A549 (cell line): ENCODE measurements around the gene SNCB. TPM values are rescaled to one million over a fixed set of nuclear protein-coding genes. Genes with fewer than 3 reads are reported as not detected.
A peak's percentile ranks its signal among the peaks of the same experiment; 100 is the strongest.

ENCODE experiments used
- ATAC-seq, 2 experiments: fragments of 200-7000 bp in 1 of 2; fragments of >200 bp in 1 of 2; cut with Nextera tagmentation in 1 of 2; cut with Tn5 transposase in 1 of 2; 3 replicates each; pipeline versions ENCODE4 v1.8.0 to v1.9.1; 2018 to 2020; ENCODE audit warnings: mild to moderate bottlenecking in 1 of 2, moderate library complexity in 1 of 2
- CTCF ChIA-PET: fragments of 300-600 bp; sonication (Branson Sonifier 250); formaldehyde crosslinking; extraction: SDS; loops from one replicate; lab custom pipeline; 2021; ENCODE audit warnings: antibody characterized with exemption, inconsistent platforms; lab: Yijun Ruan, JAX
- POLR2A ChIA-PET: fragments of 350-600 bp; formaldehyde crosslinking; extraction: SDS; loops from one replicate; lab custom pipeline; 2021; ENCODE audit warnings: antibody characterized with exemption, inconsistent platforms; lab: Yijun Ruan, JAX
- DNase-seq, 2 experiments: peaks; one replicate each; pipeline versions ENCODE4 v3.0.0 to v3.0.0-alpha.2; 2011 to 2016; ENCODE audit warnings: low read depth in 1 of 2, low spot score in 1 of 2
- FAIRE-seq: peaks from 2 replicates; lab custom pipeline; 2011; peaks lifted over from hg19 to GRCh38; lab: Jason Lieb, UNC
- H3K27ac ChIP-seq, 2 experiments: fragments of >200 bp; sonication (Bioruptor Twin); formaldehyde crosslinking; 3 replicates each; pipeline ENCODE4 v1.5.1; 2016 to 2017
- H3K4me1 ChIP-seq: fragments of >200 bp; sonication (Bioruptor Twin); formaldehyde crosslinking; 3 replicates; pipeline ENCODE4 v1.6.1; 2016
- H3K4me2 ChIP-seq: fragments of >200 bp; sonication (Bioruptor Twin); formaldehyde crosslinking; 3 replicates; pipeline ENCODE4 v1.6.1; 2016
- H3K4me3 ChIP-seq: fragments of >200 bp; sonication (Bioruptor Twin); formaldehyde crosslinking; 3 replicates; pipeline ENCODE4 v1.5.1; 2016
- H3K9me3 ChIP-seq: fragments of >200 bp; sonication (Bioruptor Twin); formaldehyde crosslinking; 3 replicates; pipeline ENCODE4 v1.6.1; 2016
- CBX2 ChIP-seq: fragments of 200-600 bp; sonication (generic); IDR thresholded peaks from 2 replicates; pipeline ENCODE4 v1.6.1; 2016; ENCODE audit warnings: low read depth, mild to moderate bottlenecking, borderline replicate concordance
- CBX8 ChIP-seq: fragments of 200-600 bp; sonication (generic); IDR thresholded peaks from 2 replicates; pipeline ENCODE4 v1.6.1; 2016
- CEBPB ChIP-seq, 2 experiments: fragments of >200 bp in 1 of 2; sonication (Bioruptor Twin) in 1 of 2; formaldehyde crosslinking in 1 of 2; IDR thresholded peaks; 2 replicates each; pipeline ENCODE4 v1.6.1; 2012 to 2016
- CTCF ChIP-seq: fragments of >200 bp; sonication (Bioruptor Twin); formaldehyde crosslinking; IDR thresholded peaks from 3 replicates; pipeline ENCODE4 v1.5.1; 2016
- EHF ChIP-seq: fragments of 250-450 bp; sonication (Bioruptor Pico); IDR thresholded peaks from 2 replicates; pipeline ENCODE4 v1.5.0; 2020; ENCODE audit warnings: mild to moderate bottlenecking
- FOSB ChIP-seq: fragments of 250-450 bp; sonication (Bioruptor Pico); IDR thresholded peaks from 2 replicates; pipeline ENCODE4 v1.5.0; 2020; ENCODE audit warnings: mild to moderate bottlenecking, moderate library complexity
- FOXS1 ChIP-seq: fragments of 250-450 bp; sonication (Bioruptor Pico); IDR thresholded peaks from 2 replicates; pipeline ENCODE4 v1.5.0; 2020; ENCODE audit warnings: mild to moderate bottlenecking, moderate library complexity
- HDAC2 ChIP-seq: fragments of 200-600 bp; sonication (generic); IDR thresholded peaks from 2 replicates; pipeline ENCODE4 v1.6.1; 2016
- JUNB ChIP-seq: fragments of >200 bp; sonication (Bioruptor Twin); formaldehyde crosslinking; IDR thresholded peaks from 2 replicates; pipeline ENCODE4 v1.6.1; 2016
- KDM1A ChIP-seq: fragments of 200-600 bp; sonication (generic); IDR thresholded peaks from 2 replicates; pipeline ENCODE4 v1.6.1; 2016; ENCODE audit warnings: low read depth, mild to moderate bottlenecking
- KDM5A ChIP-seq: fragments of 200-600 bp; sonication (generic); IDR thresholded peaks from 2 replicates; pipeline ENCODE4 v1.6.1; 2016; ENCODE audit warnings: antibody characterized with exemption, mild to moderate bottlenecking
- MAFK ChIP-seq: fragments of 450-650 bp; IDR thresholded peaks from 2 replicates; pipeline ENCODE4 v1.6.1; 2014; ENCODE audit not compliant: partially characterized antibody
- MAX ChIP-seq: IDR thresholded peaks from 2 replicates; pipeline ENCODE4 v1.6.1; 2012
- NFE2L2 ChIP-seq: fragments of 150-350 bp; conservative IDR thresholded peaks from 2 replicates; pipeline ENCODE4 v1.6.1; 2014; ENCODE audit warnings: low read length
- NR3C1 ChIP-seq: fragments of >200 bp; sonication (Bioruptor Twin); formaldehyde crosslinking; IDR thresholded peaks from 3 replicates; pipeline ENCODE4 v1.6.1; 2017
- POLR2A ChIP-seq: IDR thresholded peaks from 2 replicates; pipeline ENCODE4 v1.6.1; 2012; ENCODE audit warnings: mild to moderate bottlenecking, low read length
- RAD21 ChIP-seq, 2 experiments: fragments of >200 bp in 1 of 2; sonication (Bioruptor Twin) in 1 of 2; formaldehyde crosslinking in 1 of 2; IDR thresholded peaks in 1 of 2; conservative IDR thresholded peaks in 1 of 2; 2 replicates in 1 of 2; 3 replicates in 1 of 2; pipeline ENCODE4 v1.6.1; 2012 to 2018; ENCODE audit warnings: inconsistent platforms in 1 of 2
- RCOR1 ChIP-seq: fragments of 150-350 bp; IDR thresholded peaks from 2 replicates; pipeline ENCODE4 v1.6.1; 2014; ENCODE audit warnings: antibody characterized with exemption, low read length, low read depth
- RFX5 ChIP-seq: fragments of 450-650 bp; IDR thresholded peaks from 2 replicates; pipeline ENCODE4 v1.7.1; 2014; ENCODE audit warnings: antibody characterized with exemption, mild to moderate bottlenecking, moderate library complexity
- RNF2 ChIP-seq: fragments of 200-600 bp; sonication (generic); IDR thresholded peaks from 2 replicates; pipeline ENCODE4 v1.6.1; 2016; ENCODE audit warnings: low read depth, mild to moderate bottlenecking, antibody characterized with exemption, moderate library complexity, borderline replicate concordance
- SMC3 ChIP-seq: fragments of >200 bp; sonication (Bioruptor Twin); formaldehyde crosslinking; IDR thresholded peaks from 3 replicates; pipeline ENCODE4 v1.6.1; 2018; ENCODE audit warnings: inconsistent platforms
- SREBF2 ChIP-seq: fragments of 450-650 bp; IDR thresholded peaks from 2 replicates; pipeline ENCODE4 v1.6.1; 2014; ENCODE audit warnings: mild to moderate bottlenecking, moderate library complexity
- TFCP2L1 ChIP-seq: fragments of 250-450 bp; sonication (Bioruptor Pico); IDR thresholded peaks from 2 replicates; pipeline ENCODE4 v1.5.0; 2021; ENCODE audit warnings: mild to moderate bottlenecking
- USF2 ChIP-seq: fragments of 450-650 bp; IDR thresholded peaks from 2 replicates; pipeline ENCODE4 v1.6.1; 2014; ENCODE audit warnings: antibody characterized with exemption
- ZSCAN20 ChIP-seq: fragments of 250-450 bp; sonication (Bioruptor Pico); IDR thresholded peaks from 2 replicates; pipeline ENCODE4 v1.8.0; 2022; ENCODE audit warnings: mild to moderate bottlenecking, moderate library complexity
- WGBS: methylation state at CpG from one replicate; pipeline ENCODE4 v1.1.6; 2017; ENCODE audit errors: missing lambda C conversion rate; 5-methylcytosine and 5-hydroxymethylcytosine counted together
- polyA plus RNA-seq, 4 experiments: library from polyadenylated mRNA; depleted of rRNA in 3 of 4; stranded (reverse); fragments of >200 nt; fragmentation: RNase III in 1 of 4; extraction: RNeasy Plus Mini Kit Qiagen cat#74134 plus additional on column Dnase treatment in 1 of 4; gene quantifications; 2 replicates in 3 of 4; 3 replicates in 1 of 4; pipeline ENCODE4 v1.2.3, GENCODE V29; 2011 to 2017
- TF ChIP-seq, protein P1 (sequence below): fragments of 150-350 bp; IDR thresholded peaks from 2 replicates; pipeline ENCODE4 v1.6.1; 2014; ENCODE audit warnings: low read depth, mild to moderate bottlenecking, low read length
- TF ChIP-seq, protein P2 (sequence below): fragments of 250-450 bp; sonication (Bioruptor Pico); IDR thresholded peaks from 2 replicates; pipeline ENCODE4 v1.5.0; 2021; ENCODE audit warnings: mild to moderate bottlenecking, moderate library complexity, borderline replicate concordance
- TF ChIP-seq, protein P3 (sequence below): fragments of 200-600 bp; sonication (generic); IDR thresholded peaks from 2 replicates; pipeline ENCODE4 v1.6.1; 2016; ENCODE audit warnings: antibody characterized with exemption, mild to moderate bottlenecking, moderate library complexity
- TF ChIP-seq, protein P4 (sequence below): fragments of >200 bp; sonication (Bioruptor Twin); formaldehyde crosslinking; IDR thresholded peaks from 2 replicates; pipeline ENCODE4 v1.6.1; 2016

Gene SNCB
- polyA plus RNA-seq, 2 of the 4 experiments (the other 2 are of a cell fraction): 0.37 to 0.74 TPM

DNA sequence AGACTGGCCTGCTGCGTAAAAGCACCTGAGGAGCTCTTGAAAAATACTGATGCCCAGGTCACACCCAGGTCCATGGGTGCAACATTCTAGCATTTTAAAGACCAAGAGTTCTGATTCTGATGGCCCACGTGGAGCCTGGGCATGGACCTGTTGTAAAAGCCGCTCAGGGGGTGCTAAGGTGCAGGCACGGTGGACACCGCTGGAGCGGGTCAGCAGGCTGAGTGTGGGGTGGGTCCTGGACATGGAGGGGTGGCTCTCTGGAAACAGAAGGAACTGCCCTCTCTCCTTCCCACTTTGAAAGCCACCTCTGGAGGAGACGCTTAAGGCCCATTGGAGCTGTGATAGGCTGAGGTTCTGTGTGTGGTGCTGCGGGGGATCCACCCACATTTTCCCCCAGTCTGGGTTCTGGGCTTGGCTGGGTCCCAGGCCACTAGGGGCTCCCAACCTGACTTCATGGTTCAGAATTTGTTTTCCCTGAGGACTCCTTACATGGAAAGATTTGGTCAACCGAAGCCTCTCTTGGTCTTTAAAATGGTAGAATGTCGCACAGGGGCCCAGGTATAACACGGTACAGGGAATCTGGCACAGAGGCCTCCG, 37.0 kb downstream of the SNCB start:
- Histone ChIP-seq H3K4me2 (no peak overlapping the region), H3K27ac (no peak overlapping the region), H3K9me3 (peaks cover 4% of the 10 kb centered on the region; the same call in 2 of the 3 replicates), H3K4me1 (no peaks in the 10 kb centered on the region), H3K4me3 (no peak overlapping the region)
- TF ChIP-seq, protein P1, sequence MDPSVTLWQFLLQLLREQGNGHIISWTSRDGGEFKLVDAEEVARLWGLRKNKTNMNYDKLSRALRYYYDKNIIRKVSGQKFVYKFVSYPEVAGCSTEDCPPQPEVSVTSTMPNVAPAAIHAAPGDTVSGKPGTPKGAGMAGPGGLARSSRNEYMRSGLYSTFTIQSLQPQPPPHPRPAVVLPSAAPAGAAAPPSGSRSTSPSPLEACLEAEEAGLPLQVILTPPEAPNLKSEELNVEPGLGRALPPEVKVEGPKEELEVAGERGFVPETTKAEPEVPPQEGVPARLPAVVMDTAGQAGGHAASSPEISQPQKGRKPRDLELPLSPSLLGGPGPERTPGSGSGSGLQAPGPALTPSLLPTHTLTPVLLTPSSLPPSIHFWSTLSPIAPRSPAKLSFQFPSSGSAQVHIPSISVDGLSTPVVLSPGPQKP: no peak
- TF ChIP-seq NFE2L2 (no peak), RCOR1 (no peak), CBX2 (no peak), ZSCAN20 (no peak), MAX (no peak), POLR2A (no peak), SREBF2 (no peak), MAFK (no peak), USF2 (no peak), RFX5 (no peak), FOXS1 (no peak), EHF (CRISPR knock-in tag) (no peak), TFCP2L1 (CRISPR knock-in tag) (no peak), HDAC2 (no peak), RAD21 (conservative IDR thresholded peaks at IDR 0.05 in 1 of 2, IDR thresholded peaks at IDR 0.05 in 1 of 2) (no peak)
- TF ChIP-seq, protein P2, sequence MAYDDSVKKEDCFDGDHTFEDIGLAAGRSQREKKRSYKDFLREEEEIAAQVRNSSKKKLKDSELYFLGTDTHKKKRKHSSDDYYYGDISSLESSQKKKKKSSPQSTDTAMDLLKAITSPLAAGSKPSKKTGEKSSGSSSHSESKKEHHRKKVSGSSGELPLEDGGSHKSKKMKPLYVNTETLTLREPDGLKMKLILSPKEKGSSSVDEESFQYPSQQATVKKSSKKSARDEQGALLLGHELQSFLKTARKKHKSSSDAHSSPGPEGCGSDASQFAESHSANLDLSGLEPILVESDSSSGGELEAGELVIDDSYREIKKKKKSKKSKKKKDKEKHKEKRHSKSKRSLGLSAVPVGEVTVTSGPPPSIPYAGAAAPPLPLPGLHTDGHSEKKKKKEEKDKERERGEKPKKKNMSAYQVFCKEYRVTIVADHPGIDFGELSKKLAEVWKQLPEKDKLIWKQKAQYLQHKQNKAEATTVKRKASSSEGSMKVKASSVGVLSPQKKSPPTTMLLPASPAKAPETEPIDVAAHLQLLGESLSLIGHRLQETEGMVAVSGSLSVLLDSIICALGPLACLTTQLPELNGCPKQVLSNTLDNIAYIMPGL (CRISPR knock-in tag): no peak
- TF ChIP-seq, protein P3, sequence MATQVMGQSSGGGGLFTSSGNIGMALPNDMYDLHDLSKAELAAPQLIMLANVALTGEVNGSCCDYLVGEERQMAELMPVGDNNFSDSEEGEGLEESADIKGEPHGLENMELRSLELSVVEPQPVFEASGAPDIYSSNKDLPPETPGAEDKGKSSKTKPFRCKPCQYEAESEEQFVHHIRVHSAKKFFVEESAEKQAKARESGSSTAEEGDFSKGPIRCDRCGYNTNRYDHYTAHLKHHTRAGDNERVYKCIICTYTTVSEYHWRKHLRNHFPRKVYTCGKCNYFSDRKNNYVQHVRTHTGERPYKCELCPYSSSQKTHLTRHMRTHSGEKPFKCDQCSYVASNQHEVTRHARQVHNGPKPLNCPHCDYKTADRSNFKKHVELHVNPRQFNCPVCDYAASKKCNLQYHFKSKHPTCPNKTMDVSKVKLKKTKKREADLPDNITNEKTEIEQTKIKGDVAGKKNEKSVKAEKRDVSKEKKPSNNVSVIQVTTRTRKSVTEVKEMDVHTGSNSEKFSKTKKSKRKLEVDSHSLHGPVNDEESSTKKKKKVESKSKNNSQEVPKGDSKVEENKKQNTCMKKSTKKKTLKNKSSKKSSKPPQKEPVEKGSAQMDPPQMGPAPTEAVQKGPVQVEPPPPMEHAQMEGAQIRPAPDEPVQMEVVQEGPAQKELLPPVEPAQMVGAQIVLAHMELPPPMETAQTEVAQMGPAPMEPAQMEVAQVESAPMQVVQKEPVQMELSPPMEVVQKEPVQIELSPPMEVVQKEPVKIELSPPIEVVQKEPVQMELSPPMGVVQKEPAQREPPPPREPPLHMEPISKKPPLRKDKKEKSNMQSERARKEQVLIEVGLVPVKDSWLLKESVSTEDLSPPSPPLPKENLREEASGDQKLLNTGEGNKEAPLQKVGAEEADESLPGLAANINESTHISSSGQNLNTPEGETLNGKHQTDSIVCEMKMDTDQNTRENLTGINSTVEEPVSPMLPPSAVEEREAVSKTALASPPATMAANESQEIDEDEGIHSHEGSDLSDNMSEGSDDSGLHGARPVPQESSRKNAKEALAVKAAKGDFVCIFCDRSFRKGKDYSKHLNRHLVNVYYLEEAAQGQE: no peak
- TF ChIP-seq, protein P4, sequence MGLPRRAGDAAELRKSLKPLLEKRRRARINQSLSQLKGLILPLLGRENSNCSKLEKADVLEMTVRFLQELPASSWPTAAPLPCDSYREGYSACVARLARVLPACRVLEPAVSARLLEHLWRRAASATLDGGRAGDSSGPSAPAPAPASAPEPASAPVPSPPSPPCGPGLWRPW: no peak
- no peak for DNase-seq
- peak in 1 of 2 experiments; percentile 20; a peak in 2 of 6 replicates for ATAC-seq
- 89% methylated on average over 12 of the region's 12 CpGs for WGBS
- CTCF ChIA-PET: interaction anchor here (1.0 to 1.3 kb wide), 4 partner anchors 9 to 15 kb away, joined by 3 to 5 read pairs (median 3); no protein-coding TSS in a partner anchor
- FAIRE-seq: no peak
- POLR2A ChIA-PET: no interaction called here

DNA sequence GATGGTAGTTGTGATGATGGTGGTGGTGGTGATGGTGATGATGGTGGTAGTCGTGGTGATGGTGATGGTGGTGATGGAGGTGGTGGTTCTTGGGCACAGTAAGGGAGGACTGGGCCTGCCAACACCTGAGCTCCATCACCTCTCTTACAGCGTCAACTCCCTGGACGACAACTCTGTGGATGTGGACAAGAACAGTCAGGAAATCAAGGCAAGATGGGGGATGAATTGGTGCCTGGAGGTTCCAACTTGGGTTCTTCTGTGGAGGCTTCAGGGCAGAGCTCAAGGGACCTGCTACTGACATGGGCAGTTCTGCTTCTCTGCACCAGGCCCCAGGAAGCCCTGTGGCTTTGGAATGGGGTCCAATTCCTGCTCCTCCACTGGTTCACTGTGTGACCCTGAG, 37.8 kb downstream of the SNCB start:
- Histone ChIP-seq H3K27ac (no peak overlapping the region), H3K9me3 (peaks cover 4% of the 10 kb centered on the region; the same call in 2 of the 3 replicates), H3K4me3 (no peak overlapping the region), H3K4me2 (no peak overlapping the region), H3K4me1 (no peaks in the 10 kb centered on the region)
- TF ChIP-seq, protein P4: no peak
- no peak for TF ChIP-seq RNF2
- no peak for TF ChIP-seq NR3C1
- no peak for TF ChIP-seq JUNB
- TF ChIP-seq CEBPB (IDR thresholded peaks at IDR 0.05): no peak
- TF ChIP-seq KDM5A: no peak
- no peak for TF ChIP-seq KDM1A
- no peak for TF ChIP-seq FOSB (CRISPR knock-in tag)
- TF ChIP-seq SMC3: no peak
- no peak for TF ChIP-seq CTCF
- no peak for TF ChIP-seq CBX8
- no peak for DNase-seq
- FAIRE-seq: no peak
- POLR2A ChIA-PET: no interaction called here
- no peak for ATAC-seq
- 93% methylated on average over 3 of the region's 3 CpGs for WGBS
- CTCF ChIA-PET: interaction anchor here (1.1 to 1.3 kb wide), 3 partner anchors 8 to 15 kb away, joined by 3 read pairs; no protein-coding TSS in a partner anchor
